K562 (cell line): ENCODE data around the gene LIMS1.

Source experiments
- CTCF ChIP-seq, 3 experiments: IDR thresholded peaks in 2 of 3; conservative IDR thresholded peaks in 1 of 3; 2 replicates each; pipeline ENCODE4 v1.5.1; 2011 to 2012; ENCODE audit warnings: low read length in 3 of 3, mild to moderate bottlenecking in 3 of 3, control low read depth in 2 of 3, improper control_type of control experiment in 1 of 3, inconsistent platforms in 1 of 3, low read depth in 1 of 3, mixed read lengths in 1 of 3, moderate library complexity in 1 of 3; ENCODE audit not compliant: insufficient read depth in 2 of 3
- ELF1 ChIP-seq: fragments of 200-800 bp; sonication (Bioruptor generic); IDR thresholded peaks from 2 replicates; pipeline ENCODE4 v1.6.1; 2016; ENCODE audit warnings: missing genetic modification characterization, missing compliant biosample characterization
- ESRRA ChIP-seq: fragments of 450-650 bp; IDR thresholded peaks from 2 replicates; pipeline ENCODE4 v1.6.1; 2014; ENCODE audit warnings: low read depth, mild to moderate bottlenecking, moderate library complexity, borderline replicate concordance
- POLR2AphosphoS5 ChIP-seq: IDR thresholded peaks from 2 replicates; pipeline ENCODE4 v1.6.1; 2011; ENCODE audit warnings: mild to moderate bottlenecking, low read depth, low read length, moderate library complexity; ENCODE audit not compliant: control insufficient read depth, insufficient read depth
- POLR2B ChIP-seq: fragments of 450-650 bp; IDR thresholded peaks from 2 replicates; pipeline ENCODE4 v1.6.1; 2018; ENCODE audit warnings: low read depth; ENCODE audit not compliant: partially characterized antibody
- SREBF2 ChIP-seq: sonication (generic); formaldehyde crosslinking; IDR thresholded peaks from 2 replicates; pipeline ENCODE4 v1.4.0; 2020; ENCODE audit warnings: mild to moderate bottlenecking, missing genetic modification reagents
- ZMIZ1 ChIP-seq, 2 experiments: fragments of 150-350 bp in 1 of 2; IDR thresholded peaks; 2 replicates each; pipeline ENCODE4 v1.6.1; 2012 to 2016; ENCODE audit warnings: low read depth in 2 of 2, low read length in 2 of 2, mild to moderate bottlenecking in 1 of 2, moderate library complexity in 1 of 2

- TF ChIP-seq ELF1 (tag) (no peak), ZMIZ1 (IDR thresholded peaks at IDR 0.05; ENCODE audit: low read depth in 2 of 2, low read length in 2 of 2) (no peak), SREBF2 (no peak), POLR2AphosphoS5 (no peak), ESRRA (peak; percentile 78), POLR2B (no peak), CTCF (IDR thresholded peaks at IDR 0.05 in 2 of 3, conservative IDR thresholded peaks at IDR 0.05 in 1 of 3; ENCODE audit: insufficient read depth in 2 of 3, low read depth in 1 of 3, low read length in 3 of 3) (no peak)
These were observed 86.9 kb downstream of the LIMS1 start for GRCh38 chr2:108621087-108621559.
